GM21786 (cell line): ENCODE measurements around the gene BPIFB1.

Source experiments
- ATAC-seq: cut with Tn5 transposase; IDR thresholded peaks from one replicate; pipeline ENCODE4 v1.9.1; 2021; ENCODE audit not compliant: unreplicated experiment

The BPIFB1 gene

DNA sequence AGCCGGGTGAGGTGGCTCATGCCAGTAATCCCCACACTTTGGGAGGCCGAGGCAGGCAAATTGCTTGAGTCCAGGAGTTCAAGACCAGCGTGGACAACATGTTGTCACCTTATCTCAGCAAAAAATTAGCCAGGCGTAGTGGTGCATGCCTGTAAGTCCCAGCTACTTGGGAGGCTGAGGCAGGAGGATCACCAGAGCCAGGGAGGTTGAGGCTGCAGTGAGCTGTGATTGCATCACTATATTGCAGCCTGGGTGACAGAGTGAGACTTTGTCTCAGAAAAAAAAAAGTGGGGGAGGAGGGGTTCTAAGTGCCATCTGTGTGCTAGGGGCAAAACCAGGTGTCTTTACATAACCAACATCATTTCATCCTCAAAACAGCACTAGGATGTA is 70.0 kb downstream of the BPIFB1 start:
- no peak for ATAC-seq
